ENCODE results near the gene SLC5A10. TPM values are rescaled to one million over a fixed set of nuclear protein-coding genes. Genes with fewer than 3 reads are reported as not detected.

Gene SLC5A10
- total RNA-seq, 4 donors from 2014 or later, result not detected

- no peaks in the 10 kb centered on the region for H3K27me3 ChIP-seq
- H3K4me1 ChIP-seq, result no peaks in the 10 kb centered on the region
- TF ChIP-seq CTCF (IDR thresholded peaks at IDR 0.05), result no peak
- no peak for TF ChIP-seq EP300 (IDR thresholded peaks at IDR 0.05)
- TF ChIP-seq POLR2AphosphoS5 (IDR thresholded peaks at IDR 0.05), result no peak
- TF ChIP-seq POLR2A (IDR thresholded peaks at IDR 0.05), result no peak
- H3K36me3 ChIP-seq, result peaks cover 0 to 32% of the 10 kb centered on the region in 2 donors
- ATAC-seq, result no peak
- H3K27ac ChIP-seq, result no peak overlapping the region
- no peaks in the 10 kb centered on the region for H3K9me3 ChIP-seq
- 93% methylated on average over 2 of the region's 9 CpGs; no CpG with 5 or more reads in 1 of the 2 donors for WGBS, 2 donors (ENCODE audit: low coverage in 1 of 2)
- no peak overlapping the region for H3K4me3 ChIP-seq
Observed at GRCh38 chr17:18985475-18985874, 33.5 kb downstream of the SLC5A10 start.

GRCh38 chr17:18986541-18987229 lies 34.7 kb downstream of the SLC5A10 start:
- Histone ChIP-seq H3K9me3 (no peaks in the 10 kb centered on the region), H3K27me3 (no peaks in the 10 kb centered on the region), H3K27ac (no peak overlapping the region), H3K36me3 (peaks cover 0 to 32% of the 10 kb centered on the region in 2 donors), H3K4me1 (no peaks in the 10 kb centered on the region), H3K4me3 (no peak overlapping the region)
- ATAC-seq, result no peak
- WGBS, 2 donors (ENCODE audit: low coverage in 1 of 2), result 90% methylated on average over 7 of the region's 21 CpGs; no CpG with 5 or more reads in 1 of the 2 donors
- TF ChIP-seq POLR2A (IDR thresholded peaks at IDR 0.05), result no peak
- TF ChIP-seq POLR2AphosphoS5 (IDR thresholded peaks at IDR 0.05), result no peak
- TF ChIP-seq CTCF (IDR thresholded peaks at IDR 0.05), result no peak
- no peak for TF ChIP-seq EP300 (IDR thresholded peaks at IDR 0.05)

GRCh38 chr17:18987230-18987610 lies 35.3 kb downstream of the SLC5A10 start:
- Histone ChIP-seq H3K9me3 (no peaks in the 10 kb centered on the region), H3K36me3 (peaks cover 0 to 32% of the 10 kb centered on the region in 2 donors), H3K27me3 (no peaks in the 10 kb centered on the region), H3K4me3 (no peak overlapping the region), H3K27ac (no peak overlapping the region), H3K4me1 (no peaks in the 10 kb centered on the region)
- TF ChIP-seq POLR2AphosphoS5 (IDR thresholded peaks at IDR 0.05) (no peak), CTCF (IDR thresholded peaks at IDR 0.05) (no peak), POLR2A (IDR thresholded peaks at IDR 0.05) (no peak), EP300 (IDR thresholded peaks at IDR 0.05) (no peak)
- no peak for ATAC-seq
- WGBS, 2 donors (ENCODE audit: low coverage in 1 of 2), result 67% methylated on average over 1 of the region's 9 CpGs

GRCh38 chr17:18987862-18988545 lies 36.0 kb downstream of the SLC5A10 start:
- no peak for ATAC-seq
- 17% methylated on average over 1 of the region's 14 CpGs; no CpG with 5 or more reads in 1 of the 2 donors for WGBS, 2 donors (ENCODE audit: low coverage in 1 of 2)
- no peaks in the 10 kb centered on the region for H3K4me1 ChIP-seq

GRCh38 chr17:18988546-18989173 lies 36.7 kb downstream of the SLC5A10 start:
- Histone ChIP-seq H3K27ac (no peak overlapping the region), H3K9me3 (no peaks in the 10 kb centered on the region), H3K36me3 (peaks cover 0 to 26% of the 10 kb centered on the region in 2 donors), H3K27me3 (no peaks in the 10 kb centered on the region), H3K4me1 (no peaks in the 10 kb centered on the region), H3K4me3 (no peak overlapping the region)
- TF ChIP-seq EP300 (IDR thresholded peaks at IDR 0.05), result no peak
- TF ChIP-seq POLR2AphosphoS5 (IDR thresholded peaks at IDR 0.05), result no peak
- TF ChIP-seq CTCF (IDR thresholded peaks at IDR 0.05), result no peak
- no peak for TF ChIP-seq POLR2A (IDR thresholded peaks at IDR 0.05)
- WGBS, 2 donors (ENCODE audit: low coverage in 1 of 2), result 100% methylated on average over 1 of the region's 9 CpGs; no CpG with 5 or more reads in 1 of the 2 donors
- ATAC-seq, result no peak

More at GRCh38 chr17:18987862-18988545, 36.0 kb downstream of the SLC5A10 start:
- Histone ChIP-seq H3K27me3 (no peaks in the 10 kb centered on the region), H3K27ac (no peak overlapping the region), H3K36me3 (peaks cover 0 to 32% of the 10 kb centered on the region in 2 donors), H3K4me3 (no peak overlapping the region), H3K9me3 (no peaks in the 10 kb centered on the region)
- TF ChIP-seq EP300 (IDR thresholded peaks at IDR 0.05), result no peak
- no peak for TF ChIP-seq POLR2AphosphoS5 (IDR thresholded peaks at IDR 0.05)
- TF ChIP-seq POLR2A (IDR thresholded peaks at IDR 0.05), result no peak

All from gastroesophageal sphincter (tissue), 4 donors.